A673 (cell line): ENCODE measurements around the gene IFFO2. TPM values are rescaled to one million over a fixed set of nuclear protein-coding genes. Genes with fewer than 3 reads are reported as not detected.
A peak's percentile ranks its signal among the peaks of the same experiment; 100 is the strongest.

Experiments used
- BruUV-seq: library from RNA; stranded (reverse); fragments of 400-500 nt; replicated peaks from 2 replicates; lab custom pipeline; 2021; lab: Mats Ljungman, UMichigan
- CTCF ChIA-PET: fragments of 300-600 bp; sonication (Branson Sonifier 250); formaldehyde crosslinking; loops from one replicate; lab custom pipeline; 2022; ENCODE audit warnings: antibody characterized with exemption; lab: Charles Lee
- POLR2A ChIA-PET: fragments of 300-600 bp; sonication (Branson Sonifier 250); formaldehyde crosslinking; loops from one replicate; lab custom pipeline; 2022; ENCODE audit warnings: antibody characterized with exemption; ENCODE audit not compliant: low non-redundant PET; lab: Charles Lee
- DNase-seq: peaks from one replicate; pipeline ENCODE4 v3.0.0-alpha.2; 2015; ENCODE audit warnings: low spot score
- H3K27ac ChIP-seq: fragments of 200-600 bp; sonication (generic); 2 replicates; pipeline ENCODE4 v1.5.1; 2016; ENCODE audit warnings: mixed run types, low read depth, mild to moderate bottlenecking, mixed read lengths, antibody characterized with exemption, low read length; ENCODE audit not compliant: poor library complexity, severe bottlenecking
- H3K27me3 ChIP-seq: fragments of 200-600 bp; sonication (generic); replicated peaks from 2 replicates; pipeline ENCODE4 v1.6.1; 2017; ENCODE audit warnings: mixed run types, low read depth, mild to moderate bottlenecking, mixed read lengths, antibody characterized with exemption, low read length; ENCODE audit not compliant: insufficient read depth, poor library complexity
- H3K36me3 ChIP-seq: fragments of 200-600 bp; sonication (generic); 2 replicates; pipeline ENCODE4 v1.6.1; 2016; ENCODE audit warnings: mixed run types, mild to moderate bottlenecking, mixed read lengths, antibody characterized with exemption, low read length; ENCODE audit not compliant: insufficient read depth, poor library complexity, severe bottlenecking
- H3K4me1 ChIP-seq: fragments of 200-600 bp; sonication (generic); 2 replicates; pipeline ENCODE4 v1.6.1; 2017; ENCODE audit warnings: mixed run types, mild to moderate bottlenecking, mixed read lengths, antibody characterized with exemption, low read length; ENCODE audit not compliant: insufficient read depth, poor library complexity, severe bottlenecking
- H3K4me3 ChIP-seq: fragments of 200-600 bp; sonication (generic); 2 replicates; pipeline ENCODE4 v1.5.1; 2016; ENCODE audit warnings: low read depth, mixed run types, mild to moderate bottlenecking, mixed read lengths, low read length; ENCODE audit not compliant: poor library complexity, severe bottlenecking
- H3K9me3 ChIP-seq: fragments of 200-600 bp; sonication (generic); 2 replicates; pipeline ENCODE4 v1.6.1; 2016; ENCODE audit warnings: mixed run types, low read depth, mild to moderate bottlenecking, mixed read lengths, antibody characterized with exemption, low read length; ENCODE audit not compliant: poor library complexity, severe bottlenecking
- EZH2 ChIP-seq: fragments of 200-600 bp; sonication (generic); IDR thresholded peaks from 2 replicates; pipeline ENCODE4 v1.6.1; 2017; ENCODE audit warnings: borderline replicate concordance, low read depth, mild to moderate bottlenecking, mixed read lengths, antibody characterized with exemption, low read length; ENCODE audit not compliant: poor library complexity, severe bottlenecking
- intact Hi-C: fragments of 100-400 bp; cut with micrococcal nuclease; formaldehyde crosslinking; loops from one replicate; pipeline ENCODE4 v1.10.0; 2022; ENCODE audit not compliant: unreplicated experiment
- total RNA-seq: library from RNA; stranded (reverse); gene quantifications from 2 replicates; pipeline ENCODE4 v1.2.3, GENCODE V29; 2021
- TF ChIP-seq, protein P1 (sequence below): fragments of 300-800, 200-600 bp; sonication (generic); conservative IDR thresholded peaks from 2 replicates; pipeline ENCODE4 v1.5.1; 2017; ENCODE audit warnings: low read depth, mild to moderate bottlenecking, antibody characterized with exemption, low read length, moderate library complexity, mixed read lengths

IFFO2 gene
- total RNA-seq, 1 experiment from 2014 or later: 13.3 TPM

DNA sequence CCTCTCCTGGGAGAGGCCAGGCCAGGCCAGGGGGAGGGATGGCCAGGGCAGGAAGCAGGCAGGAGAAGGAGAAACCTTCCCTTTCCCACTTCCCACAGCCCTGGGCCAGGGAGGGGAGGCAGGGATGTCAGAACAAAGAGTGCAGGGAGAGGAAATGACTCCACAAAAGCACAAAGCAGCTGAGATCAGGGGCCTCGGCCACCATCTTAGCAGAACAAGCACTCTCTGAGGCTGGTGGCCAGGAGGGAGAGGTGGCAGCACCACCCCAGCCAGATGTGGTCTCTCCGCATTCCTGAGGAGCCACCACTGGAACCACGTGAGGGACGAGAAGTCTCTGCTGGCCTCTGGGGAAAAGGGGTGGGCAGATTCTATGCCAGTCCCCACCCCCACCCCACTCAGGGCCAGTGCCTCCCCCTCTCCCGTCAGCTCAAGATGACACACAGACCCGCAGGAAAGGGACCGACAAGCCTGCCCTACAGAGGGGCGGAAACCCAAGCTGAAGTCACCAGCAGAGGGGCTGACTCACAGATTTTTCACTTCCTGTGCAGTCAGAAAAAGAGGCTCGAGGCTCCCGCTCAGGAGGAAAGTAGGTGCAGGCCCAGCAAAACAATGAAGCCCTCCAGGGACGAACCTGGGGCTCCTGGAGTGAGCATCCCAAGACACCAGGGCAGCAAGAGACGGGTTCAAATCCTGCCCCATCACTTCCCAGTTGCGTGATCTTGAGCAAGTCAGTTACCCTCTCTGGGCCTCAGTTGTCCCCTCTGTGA is 30.0 kb downstream of the IFFO2 start:
- Histone ChIP-seq H3K27me3 (no peaks in the 10 kb centered on the region), H3K4me3 (no peak overlapping the region), H3K4me1 (peaks cover 54% of the 10 kb centered on the region), H3K36me3 (no peaks in the 10 kb centered on the region), H3K27ac (peak overlapping the region; percentile 80), H3K9me3 (no peaks in the 10 kb centered on the region)
- ChIA-PET POLR2A (no interaction called here), CTCF (interaction anchor here (0.6 to 2.0 kb wide), 4 partner anchors 13 to 147 kb away, joined by 3 to 10 read pairs (median 6); no protein-coding TSS in a partner anchor)
- DNase-seq: peak; percentile 92
- no TSS peak for BruUV-seq
- intact Hi-C loops: loop anchor here (1.0 kb wide), 1 partner anchor 24 kb away; no protein-coding TSS in a partner anchor
- TF ChIP-seq, protein P1, sequence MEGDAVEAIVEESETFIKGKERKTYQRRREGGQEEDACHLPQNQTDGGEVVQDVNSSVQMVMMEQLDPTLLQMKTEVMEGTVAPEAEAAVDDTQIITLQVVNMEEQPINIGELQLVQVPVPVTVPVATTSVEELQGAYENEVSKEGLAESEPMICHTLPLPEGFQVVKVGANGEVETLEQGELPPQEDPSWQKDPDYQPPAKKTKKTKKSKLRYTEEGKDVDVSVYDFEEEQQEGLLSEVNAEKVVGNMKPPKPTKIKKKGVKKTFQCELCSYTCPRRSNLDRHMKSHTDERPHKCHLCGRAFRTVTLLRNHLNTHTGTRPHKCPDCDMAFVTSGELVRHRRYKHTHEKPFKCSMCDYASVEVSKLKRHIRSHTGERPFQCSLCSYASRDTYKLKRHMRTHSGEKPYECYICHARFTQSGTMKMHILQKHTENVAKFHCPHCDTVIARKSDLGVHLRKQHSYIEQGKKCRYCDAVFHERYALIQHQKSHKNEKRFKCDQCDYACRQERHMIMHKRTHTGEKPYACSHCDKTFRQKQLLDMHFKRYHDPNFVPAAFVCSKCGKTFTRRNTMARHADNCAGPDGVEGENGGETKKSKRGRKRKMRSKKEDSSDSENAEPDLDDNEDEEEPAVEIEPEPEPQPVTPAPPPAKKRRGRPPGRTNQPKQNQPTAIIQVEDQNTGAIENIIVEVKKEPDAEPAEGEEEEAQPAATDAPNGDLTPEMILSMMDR: no peak; the same call in 1 of the 2 replicates
- no peak for TF ChIP-seq EZH2

DNA sequence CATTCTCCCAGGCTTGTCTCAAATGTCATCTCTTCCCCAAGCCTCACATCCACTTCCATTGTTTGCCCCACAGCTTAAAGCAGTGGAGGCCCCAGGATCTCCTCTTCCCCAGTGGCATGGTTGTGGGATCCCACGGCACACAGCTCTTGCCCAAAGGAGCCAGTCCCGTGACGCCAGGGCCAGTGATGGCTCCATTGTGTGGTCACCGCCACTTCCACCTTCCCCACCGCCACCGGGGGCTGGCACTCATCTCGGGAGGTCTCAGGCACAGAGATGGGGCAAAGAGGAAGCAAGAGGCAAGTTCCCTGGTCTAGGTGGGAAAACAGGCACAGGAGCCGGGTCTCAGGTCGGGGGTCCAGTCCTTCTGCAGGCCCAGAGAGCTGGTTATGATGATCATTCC is 31.2 kb downstream of the IFFO2 start:
- no peak overlapping the region for H3K4me3 ChIP-seq
- TF ChIP-seq, protein P1: no peak
- TF ChIP-seq EZH2: no peak
- no peaks in the 10 kb centered on the region for H3K9me3 ChIP-seq
- peaks cover 54% of the 10 kb centered on the region for H3K4me1 ChIP-seq
- CTCF ChIA-PET: interaction anchor here (0.6 kb wide), 1 partner anchor 12 kb away, joined by 3 read pairs; no protein-coding TSS in a partner anchor
- no peak for DNase-seq
- no peaks in the 10 kb centered on the region for H3K36me3 ChIP-seq
- intact Hi-C loops: no loop called here
- H3K27ac ChIP-seq: no peak overlapping the region
- no peaks in the 10 kb centered on the region for H3K27me3 ChIP-seq
- no TSS peak for BruUV-seq
- POLR2A ChIA-PET: interaction anchor here (0.6 kb wide), 1 partner anchor 305 kb away, joined by 7 read pairs; no protein-coding TSS in a partner anchor

DNA sequence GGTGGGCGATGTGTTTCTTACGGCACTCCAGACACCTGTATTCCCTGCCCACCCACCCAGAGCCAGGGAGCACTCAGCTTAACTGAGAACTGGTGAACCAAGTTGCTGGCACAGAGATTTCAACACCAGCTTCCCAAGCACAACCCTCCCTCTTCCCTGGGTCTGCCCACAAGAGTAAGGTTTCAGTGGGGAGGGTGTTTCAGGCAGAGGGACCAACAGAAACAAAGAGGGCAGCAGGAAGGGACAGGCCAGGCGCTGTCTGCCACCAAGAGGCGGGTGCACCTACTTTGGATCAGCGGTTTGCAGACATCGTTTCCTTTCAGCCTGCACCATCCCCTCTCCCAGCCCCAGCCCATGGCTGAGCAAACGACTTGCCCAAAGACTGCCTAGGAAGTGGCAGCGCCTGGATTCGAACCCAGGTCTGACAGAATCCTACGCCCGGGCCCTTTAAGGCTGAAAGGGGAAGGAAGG is 32.2 kb downstream of the IFFO2 start:
- POLR2A ChIA-PET: interaction anchor here (0.8 kb wide), 1 partner anchor 185 kb away, joined by 3 read pairs; no protein-coding TSS in a partner anchor

More for the DNA sequence above, 32.2 kb downstream of the IFFO2 start:
- BruUV-seq: no TSS peak
- Histone ChIP-seq H3K4me3 (no peak overlapping the region), H3K36me3 (no peaks in the 10 kb centered on the region), H3K4me1 (peaks cover 54% of the 10 kb centered on the region), H3K9me3 (no peaks in the 10 kb centered on the region), H3K27ac (peak overlapping the region; percentile 36), H3K27me3 (no peaks in the 10 kb centered on the region)
- DNase-seq: no peak
- CTCF ChIA-PET: interaction anchor here (0.8 kb wide), 1 partner anchor 11 kb away, joined by 3 read pairs; no protein-coding TSS in a partner anchor
- TF ChIP-seq, protein P1: no peak
- no peak for TF ChIP-seq EZH2
- intact Hi-C loops: no loop called here
